GM12878 (cell line): Measurements from ENCODE around the gene CAPN1. TPM values are rescaled to one million over a fixed set of nuclear protein-coding genes. Genes with fewer than 3 reads are reported as not detected.

Experiments used
- ATAC-seq: fragments of 200-7000 bp; cut with Tn5 transposase; 3 replicates; pipeline ENCODE4 v1.9.1; 2020; ENCODE audit warnings: mild to moderate bottlenecking, moderate library complexity
- BruUV-seq: library from RNA; stranded (reverse); fragments of 400-500 nt; replicated peaks from 2 replicates; lab custom pipeline; 2021; lab: Mats Ljungman, UMichigan
- CTCF ChIA-PET: fragments of 300-600 bp; sonication (Branson Sonifier 250); formaldehyde crosslinking; extraction: SDS; loops from one replicate; lab custom pipeline; 2021; ENCODE audit warnings: inconsistent platforms; lab: Yijun Ruan, JAX
- POLR2A ChIA-PET: fragments of 350-600 bp; formaldehyde crosslinking; extraction: SDS; loops from one replicate; lab custom pipeline; 2021; ENCODE audit warnings: inconsistent platforms; lab: Charles Lee
- RAD21 ChIA-PET: fragments of 300-600 bp; sonication (Branson Sonifier 250); formaldehyde crosslinking; loops from one replicate; lab custom pipeline; 2023; ENCODE audit warnings: antibody characterized with exemption; ENCODE audit not compliant: unreplicated experiment; lab: Charles Lee
- SMC1A ChIA-PET: fragments of 300-600 bp; sonication (Branson Sonifier 250); formaldehyde crosslinking; loops from one replicate; lab custom pipeline; 2023; ENCODE audit not compliant: unreplicated experiment, uncharacterized antibody; lab: Charles Lee
- DNase-seq: peaks from one replicate; pipeline ENCODE4 v3.0.0-alpha.2; 2011; ENCODE audit warnings: low read depth, low spot score
- FAIRE-seq: peaks from 3 replicates; lab custom pipeline; 2011; peaks lifted over from hg19 to GRCh38; lab: Jason Lieb, UNC
- H2AFZ ChIP-seq: 2 replicates; pipeline ENCODE4 v1.6.0; 2011; ENCODE audit warnings: low read depth, low read length, control low read depth; ENCODE audit not compliant: control insufficient read depth
- H3K27ac ChIP-seq: 2 replicates; pipeline ENCODE4 v1.5.1; 2011; ENCODE audit warnings: control low read depth; ENCODE audit not compliant: control insufficient read depth, insufficient read depth
- H3K27me3 ChIP-seq, 2 experiments: replicated peaks in 1 of 2; 2 replicates each; pipeline versions ENCODE4 v1.6.0 to v1.6.1; 2011; ENCODE audit warnings: low read length in 1 of 2; ENCODE audit not compliant: control insufficient read depth in 2 of 2, insufficient read depth in 2 of 2
- H3K36me3 ChIP-seq, 2 experiments: 2 replicates each; pipeline ENCODE4 v1.5.1; 2011; ENCODE audit warnings: low read length in 1 of 2; ENCODE audit not compliant: control insufficient read depth in 2 of 2, insufficient read depth in 2 of 2
- H3K4me1 ChIP-seq: 2 replicates; pipeline ENCODE4 v1.6.1; 2011; ENCODE audit warnings: mild to moderate bottlenecking, low read length, moderate library complexity, mixed read lengths; ENCODE audit not compliant: control insufficient read depth, insufficient read depth
- H3K4me2 ChIP-seq: 2 replicates; pipeline ENCODE4 v1.6.0; 2011; ENCODE audit warnings: control low read depth; ENCODE audit not compliant: control insufficient read depth, insufficient read depth
- H3K4me3 ChIP-seq: fragments of 200-600 bp; sonication (generic); 2 replicates; pipeline ENCODE4 v1.5.1; 2016
- H3K79me2 ChIP-seq: 2 replicates; pipeline ENCODE4 v1.6.0; 2011; ENCODE audit warnings: low read length; ENCODE audit not compliant: control insufficient read depth, insufficient read depth
- H3K9ac ChIP-seq: 2 replicates; pipeline ENCODE4 v1.8.0; 2011; ENCODE audit warnings: low read length, control low read depth, mixed read lengths; ENCODE audit not compliant: control insufficient read depth, insufficient read depth
- H3K9me3 ChIP-seq: replicated peaks from 3 replicates; pipeline ENCODE4 v1.5.1; 2011; ENCODE audit warnings: mild to moderate bottlenecking, low read length; ENCODE audit not compliant: control insufficient read depth, insufficient read depth
- H4K20me1 ChIP-seq: 2 replicates; pipeline ENCODE4 v1.6.0; 2011; ENCODE audit not compliant: control insufficient read depth, insufficient read depth
- ASH2L ChIP-seq: fragments of 300-600, 200-600 bp; sonication (generic); IDR thresholded peaks from 2 replicates; pipeline ENCODE4 v1.6.1; 2017; ENCODE audit warnings: low read depth, mild to moderate bottlenecking, borderline replicate concordance
- BRCA1 ChIP-seq: IDR thresholded peaks from 2 replicates; pipeline ENCODE4 v1.6.1; 2011; ENCODE audit warnings: low read depth, low read length, improper control_type of control experiment
- DPF2 ChIP-seq: fragments of 450-650 bp; IDR thresholded peaks from 2 replicates; pipeline ENCODE4 v1.6.1; 2017; ENCODE audit warnings: mild to moderate bottlenecking
- FOXM1 ChIP-seq: IDR thresholded peaks from 2 replicates; pipeline ENCODE4 v1.6.1; 2012; ENCODE audit warnings: low read depth, mild to moderate bottlenecking, inconsistent platforms, low read length, moderate library complexity
- MYC ChIP-seq: IDR thresholded peaks from 2 replicates; pipeline ENCODE4 v1.6.1; 2011; ENCODE audit warnings: mild to moderate bottlenecking, low read length, moderate library complexity, inconsistent platforms; ENCODE audit not compliant: insufficient read depth, insufficient replicate concordance, insufficient read length, severe bottlenecking
- NFYB ChIP-seq: IDR thresholded peaks from 2 replicates; pipeline ENCODE4 v1.6.1; 2011; ENCODE audit warnings: low read depth, mild to moderate bottlenecking, low read length, improper control_type of control experiment, moderate library complexity; ENCODE audit not compliant: insufficient read depth
- PAX5 ChIP-seq: IDR thresholded peaks from 2 replicates; pipeline ENCODE4 v1.6.1; 2011; ENCODE audit warnings: low read depth, low read length, borderline replicate concordance
- PML ChIP-seq: IDR thresholded peaks from 2 replicates; pipeline ENCODE4 v1.6.1; 2012; ENCODE audit warnings: low read length, inconsistent platforms
- WRNIP1 ChIP-seq: IDR thresholded peaks from 2 replicates; pipeline ENCODE4 v1.6.1; 2011; ENCODE audit warnings: low read depth, low read length, improper control_type of control experiment, borderline replicate concordance
- YY1 ChIP-seq: IDR thresholded peaks from 2 replicates; pipeline ENCODE4 v1.6.1; 2011; ENCODE audit warnings: low read depth, mild to moderate bottlenecking, low read length
- ZNF24 ChIP-seq: fragments of 450-650 bp; IDR thresholded peaks from 2 replicates; pipeline ENCODE4 v1.6.1; 2017; ENCODE audit warnings: antibody characterized with exemption, mild to moderate bottlenecking
- ZNF274 ChIP-seq: IDR thresholded peaks from one replicate; pipeline ENCODE4 v1.8.0; 2011; ENCODE audit not compliant: insufficient read length, insufficient read depth
- WGBS: methylation state at CpG from one replicate; pipeline ENCODE4 v1.1.6; 2016; ENCODE audit warnings: low lambda C conversion rate; ENCODE audit not compliant: insufficient replicate concordance, insufficient coverage; ENCODE audit errors: missing lambda C conversion rate; 5-methylcytosine and 5-hydroxymethylcytosine counted together
- in situ Hi-C: fragments of 300-500 bp; cut with MboI; formaldehyde crosslinking; loops from 9 replicates; pipeline ENCODE4 v1.14.3; 2018; ENCODE audit warnings: mixed read lengths
- intact Hi-C: fragments of 100-400 bp; cut with micrococcal nuclease; formaldehyde crosslinking; loops from one replicate; pipeline ENCODE4 v1.14.2; 2022; ENCODE audit not compliant: unreplicated experiment
- polyA plus RNA-seq, 11 experiments: library from polyadenylated mRNA; depleted of rRNA in 4 of 11; unstranded in 6 of 11; stranded (reverse) in 5 of 11; fragments of >200 nt; fragmentation: Nextera tagmentation in 4 of 11; fragmentation: Illumina TruSeq in 1 of 11; extraction: Ambion mirVana in 4 of 11; extraction: Trizol in 1 of 11; gene quantifications; 1 replicate in 1 of 11; 2 replicates in 10 of 11; pipeline versions ENCODE4 v1.2.1 to v1.2.3, GENCODE V29; 2011 to 2016; ENCODE audit warnings: inconsistent platforms in 2 of 11, missing spikeins in 2 of 11, low read depth in 1 of 11
- total RNA-seq, 4 experiments: library from RNA; depleted of rRNA in 3 of 4; stranded (reverse); fragments of >200 nt in 3 of 4; fragmentation: Illumina TruSeq in 1 of 4; extraction: Trizol in 1 of 4; gene quantifications; 2 replicates each; pipeline versions ENCODE4 v1.2.1 to v1.2.3, GENCODE V29; 2013 to 2021
- TF ChIP-seq, protein P1 (sequence below): IDR thresholded peaks from 2 replicates; pipeline ENCODE4 v1.6.1; 2012; ENCODE audit warnings: low read depth, low read length, improper control_type of control experiment
- TF ChIP-seq, protein P2 (sequence below): fragments of 150-350 bp; IDR thresholded peaks from 2 replicates; pipeline ENCODE4 v1.6.1; 2014; ENCODE audit warnings: mild to moderate bottlenecking, low read depth, low read length
- TF ChIP-seq, protein P3 (sequence below): fragments of 450-650 bp; IDR thresholded peaks from 2 replicates; pipeline ENCODE4 v1.6.1; 2017; ENCODE audit warnings: mild to moderate bottlenecking
- TF ChIP-seq, protein P4 (sequence below), 3 experiments: IDR thresholded peaks in 2 of 3; conservative IDR thresholded peaks in 1 of 3; 2 replicates each; pipeline ENCODE4 v1.5.1; 2011; ENCODE audit warnings: low read depth in 3 of 3, low read length in 3 of 3, mild to moderate bottlenecking in 3 of 3, control low read depth in 2 of 3, moderate library complexity in 2 of 3, inconsistent platforms in 1 of 3, mixed read lengths in 1 of 3; ENCODE audit not compliant: control insufficient read depth in 2 of 3, insufficient read depth in 1 of 3; ENCODE audit errors: extremely low read depth in 1 of 3
- TF ChIP-seq, protein P5 (sequence below): IDR thresholded peaks from 2 replicates; pipeline ENCODE4 v1.6.1; 2011; ENCODE audit warnings: borderline replicate concordance, low read depth, mild to moderate bottlenecking, moderate library complexity, low read length; ENCODE audit not compliant: insufficient read depth, poor library complexity, severe bottlenecking

CAPN1 gene
- total and polyA plus RNA-seq, 10 of the 15 experiments (the other 5 are each of a cell fraction or from before 2014, with no cell fraction given), result 2.2 to 167 (median 77.3) TPM

DNA sequence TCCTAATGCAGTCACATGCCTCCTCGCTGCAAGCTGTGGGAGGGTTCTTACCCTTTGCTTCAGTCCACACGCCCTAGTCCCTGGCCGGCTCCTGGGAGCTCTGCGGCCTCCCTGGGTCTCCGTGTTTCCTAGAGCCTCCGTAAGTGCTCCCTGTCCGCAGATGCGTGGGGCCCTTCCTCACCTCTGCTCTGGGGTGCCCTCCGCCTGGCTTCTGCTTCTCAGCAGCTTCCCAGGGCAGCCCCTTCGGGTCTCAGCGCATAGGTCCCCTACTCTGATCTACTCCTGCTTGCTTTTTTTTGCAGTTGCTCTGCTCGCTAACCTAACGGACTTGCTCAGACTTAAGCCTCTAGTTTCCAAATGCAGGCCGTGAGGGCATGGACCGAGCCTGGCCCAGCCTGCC lies 22.4 kb downstream of the CAPN1 start:
- intact Hi-C loops (loop anchor here (2.0 to 10.0 kb wide), 2 partner anchors 51 to 111 kb away; partner anchors contain the start of gene CDC42EP2), in situ Hi-C loops (no loop called here)
- Histone ChIP-seq H3K4me2 (no peak overlapping the region), H3K9me3 (no peaks in the 10 kb centered on the region), H2AFZ (no peak overlapping the region), H3K27ac (no peak overlapping the region), H3K9ac (no peak overlapping the region), H3K27me3 (no peaks in the 10 kb centered on the region), H4K20me1 (no peaks in the 10 kb centered on the region), H3K4me1 (no peaks in the 10 kb centered on the region), H3K79me2 (no peaks in the 10 kb centered on the region), H3K4me3 (no peak overlapping the region), H3K36me3 (peaks cover 2 to 12% of the 10 kb centered on the region in 2 experiments; a peak in 3 of 4 replicates)
- ChIA-PET RAD21 (no interaction called here), POLR2A (no interaction called here), SMC1A (interaction anchor here (0.6 kb wide), 1 partner anchor 125 kb away, joined by 3 read pairs; no protein-coding TSS in a partner anchor), CTCF (interaction anchor here (1.0 to 6.4 kb wide), 7 partner anchors 11 to 268 kb away, joined by 3 to 43 read pairs (median 3); partner anchors contain the start of genes CDC42EP2 and SPDYC)
- 95% methylated on average over 14 of the region's 15 CpGs for WGBS
- no TSS peak for BruUV-seq
- DNase-seq (no peak), FAIRE-seq (no peak), ATAC-seq (no peak)
- TF ChIP-seq ZNF24, result no peak
- TF ChIP-seq, protein P1, sequence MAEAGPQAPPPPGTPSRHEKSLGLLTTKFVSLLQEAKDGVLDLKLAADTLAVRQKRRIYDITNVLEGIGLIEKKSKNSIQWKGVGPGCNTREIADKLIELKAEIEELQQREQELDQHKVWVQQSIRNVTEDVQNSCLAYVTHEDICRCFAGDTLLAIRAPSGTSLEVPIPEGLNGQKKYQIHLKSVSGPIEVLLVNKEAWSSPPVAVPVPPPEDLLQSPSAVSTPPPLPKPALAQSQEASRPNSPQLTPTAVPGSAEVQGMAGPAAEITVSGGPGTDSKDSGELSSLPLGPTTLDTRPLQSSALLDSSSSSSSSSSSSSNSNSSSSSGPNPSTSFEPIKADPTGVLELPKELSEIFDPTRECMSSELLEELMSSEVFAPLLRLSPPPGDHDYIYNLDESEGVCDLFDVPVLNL, result no peak
- no peak for TF ChIP-seq PAX5
- TF ChIP-seq, protein P2, sequence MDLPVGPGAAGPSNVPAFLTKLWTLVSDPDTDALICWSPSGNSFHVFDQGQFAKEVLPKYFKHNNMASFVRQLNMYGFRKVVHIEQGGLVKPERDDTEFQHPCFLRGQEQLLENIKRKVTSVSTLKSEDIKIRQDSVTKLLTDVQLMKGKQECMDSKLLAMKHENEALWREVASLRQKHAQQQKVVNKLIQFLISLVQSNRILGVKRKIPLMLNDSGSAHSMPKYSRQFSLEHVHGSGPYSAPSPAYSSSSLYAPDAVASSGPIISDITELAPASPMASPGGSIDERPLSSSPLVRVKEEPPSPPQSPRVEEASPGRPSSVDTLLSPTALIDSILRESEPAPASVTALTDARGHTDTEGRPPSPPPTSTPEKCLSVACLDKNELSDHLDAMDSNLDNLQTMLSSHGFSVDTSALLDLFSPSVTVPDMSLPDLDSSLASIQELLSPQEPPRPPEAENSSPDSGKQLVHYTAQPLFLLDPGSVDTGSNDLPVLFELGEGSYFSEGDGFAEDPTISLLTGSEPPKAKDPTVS, result no peak
- TF ChIP-seq ZNF274, result no peak
- TF ChIP-seq, protein P3, sequence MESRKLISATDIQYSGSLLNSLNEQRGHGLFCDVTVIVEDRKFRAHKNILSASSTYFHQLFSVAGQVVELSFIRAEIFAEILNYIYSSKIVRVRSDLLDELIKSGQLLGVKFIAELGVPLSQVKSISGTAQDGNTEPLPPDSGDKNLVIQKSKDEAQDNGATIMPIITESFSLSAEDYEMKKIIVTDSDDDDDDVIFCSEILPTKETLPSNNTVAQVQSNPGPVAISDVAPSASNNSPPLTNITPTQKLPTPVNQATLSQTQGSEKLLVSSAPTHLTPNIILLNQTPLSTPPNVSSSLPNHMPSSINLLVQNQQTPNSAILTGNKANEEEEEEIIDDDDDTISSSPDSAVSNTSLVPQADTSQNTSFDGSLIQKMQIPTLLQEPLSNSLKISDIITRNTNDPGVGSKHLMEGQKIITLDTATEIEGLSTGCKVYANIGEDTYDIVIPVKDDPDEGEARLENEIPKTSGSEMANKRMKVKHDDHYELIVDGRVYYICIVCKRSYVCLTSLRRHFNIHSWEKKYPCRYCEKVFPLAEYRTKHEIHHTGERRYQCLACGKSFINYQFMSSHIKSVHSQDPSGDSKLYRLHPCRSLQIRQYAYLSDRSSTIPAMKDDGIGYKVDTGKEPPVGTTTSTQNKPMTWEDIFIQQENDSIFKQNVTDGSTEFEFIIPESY, result no peak
- TF ChIP-seq BRCA1, result no peak
- no peak for TF ChIP-seq FOXM1
- no peak for TF ChIP-seq PML
- TF ChIP-seq DPF2, result no peak
- no peak for TF ChIP-seq MYC
- TF ChIP-seq, protein P4, sequence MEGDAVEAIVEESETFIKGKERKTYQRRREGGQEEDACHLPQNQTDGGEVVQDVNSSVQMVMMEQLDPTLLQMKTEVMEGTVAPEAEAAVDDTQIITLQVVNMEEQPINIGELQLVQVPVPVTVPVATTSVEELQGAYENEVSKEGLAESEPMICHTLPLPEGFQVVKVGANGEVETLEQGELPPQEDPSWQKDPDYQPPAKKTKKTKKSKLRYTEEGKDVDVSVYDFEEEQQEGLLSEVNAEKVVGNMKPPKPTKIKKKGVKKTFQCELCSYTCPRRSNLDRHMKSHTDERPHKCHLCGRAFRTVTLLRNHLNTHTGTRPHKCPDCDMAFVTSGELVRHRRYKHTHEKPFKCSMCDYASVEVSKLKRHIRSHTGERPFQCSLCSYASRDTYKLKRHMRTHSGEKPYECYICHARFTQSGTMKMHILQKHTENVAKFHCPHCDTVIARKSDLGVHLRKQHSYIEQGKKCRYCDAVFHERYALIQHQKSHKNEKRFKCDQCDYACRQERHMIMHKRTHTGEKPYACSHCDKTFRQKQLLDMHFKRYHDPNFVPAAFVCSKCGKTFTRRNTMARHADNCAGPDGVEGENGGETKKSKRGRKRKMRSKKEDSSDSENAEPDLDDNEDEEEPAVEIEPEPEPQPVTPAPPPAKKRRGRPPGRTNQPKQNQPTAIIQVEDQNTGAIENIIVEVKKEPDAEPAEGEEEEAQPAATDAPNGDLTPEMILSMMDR (IDR thresholded peaks at IDR 0.05 in 2 of 3, conservative IDR thresholded peaks at IDR 0.05 in 1 of 3; ENCODE audit: control insufficient read depth in 2 of 3, extremely low read depth in 1 of 3, insufficient read depth in 1 of 3, low read depth in 3 of 3, low read length in 3 of 3), result no peak
- TF ChIP-seq YY1, result no peak
- TF ChIP-seq, protein P5, sequence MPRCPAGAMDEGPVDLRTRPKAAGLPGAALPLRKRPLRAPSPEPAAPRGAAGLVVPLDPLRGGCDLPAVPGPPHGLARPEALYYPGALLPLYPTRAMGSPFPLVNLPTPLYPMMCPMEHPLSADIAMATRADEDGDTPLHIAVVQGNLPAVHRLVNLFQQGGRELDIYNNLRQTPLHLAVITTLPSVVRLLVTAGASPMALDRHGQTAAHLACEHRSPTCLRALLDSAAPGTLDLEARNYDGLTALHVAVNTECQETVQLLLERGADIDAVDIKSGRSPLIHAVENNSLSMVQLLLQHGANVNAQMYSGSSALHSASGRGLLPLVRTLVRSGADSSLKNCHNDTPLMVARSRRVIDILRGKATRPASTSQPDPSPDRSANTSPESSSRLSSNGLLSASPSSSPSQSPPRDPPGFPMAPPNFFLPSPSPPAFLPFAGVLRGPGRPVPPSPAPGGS, result no peak
- no peak for TF ChIP-seq NFYB
- TF ChIP-seq WRNIP1, result no peak
- TF ChIP-seq ASH2L, result no peak
